ENCODE results near the gene WDR17. TPM values are rescaled to one million over a fixed set of nuclear protein-coding genes. Genes with fewer than 3 reads are reported as not detected.

The WDR17 gene
- total RNA-seq, 1 donor from 2014 or later: 8.0 TPM

GRCh38 chr4:176226736-176227135 is 161.1 kb downstream of the WDR17 start:
- no peak for ATAC-seq
- intact Hi-C loops (cut with DNase I): no loop called here
- DNase-seq (ENCODE audit: low spot score): no peak

- DNase-seq (ENCODE audit: low spot score) (no peak), ATAC-seq (no peak)
- intact Hi-C loops (cut with DNase I): no loop called here
Measured at GRCh38 chr4:176229645-176230044, 164.0 kb downstream of the WDR17 start.

Other genes starting within 250 kb of the WDR17 start
- not detected for gene SPATA4, start 129.7 kb downstream of the WDR17 start, total RNA-seq
- 0.09 TPM for gene ASB5, start 203.4 kb downstream of the WDR17 start, total RNA-seq

Measured in sciatic nerve (tissue), 2 donors.